DND-41 (cell line): ENCODE data around the gene GAREM2.

Source experiments
- EZH2 ChIP-seq: IDR thresholded peaks from 3 replicates; pipeline ENCODE4 v1.6.1; 2012; ENCODE audit warnings: borderline replicate concordance, low read depth, mild to moderate bottlenecking, moderate library complexity, low read length, inconsistent platforms; ENCODE audit not compliant: severe bottlenecking
- TF ChIP-seq, protein P1 (sequence below): IDR thresholded peaks from 2 replicates; pipeline ENCODE4 v1.5.1; 2012; ENCODE audit warnings: borderline replicate concordance, low read length, moderate library complexity, mild to moderate bottlenecking; ENCODE audit not compliant: poor library complexity, severe bottlenecking; ENCODE audit errors: extremely low read depth

DNA sequence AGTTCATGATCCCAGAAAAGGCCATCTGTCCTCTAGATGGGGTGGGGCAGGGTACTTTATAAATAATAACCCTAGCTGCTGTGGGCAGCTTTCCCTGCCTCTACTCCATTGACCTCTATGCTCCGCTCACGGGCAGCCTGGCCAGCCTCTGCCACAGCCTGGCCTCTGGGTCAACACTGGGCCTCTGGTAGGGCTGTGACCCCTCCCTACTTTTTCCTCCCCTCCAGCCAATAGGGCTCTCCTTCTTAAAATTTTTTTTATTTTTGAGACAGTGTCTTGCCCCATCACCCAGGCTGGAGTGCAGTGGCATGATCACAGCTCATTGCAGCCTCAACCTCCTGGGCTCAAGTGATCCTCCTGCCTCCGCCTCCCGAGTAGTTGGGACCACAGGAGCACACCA, 4.1 kb upstream of the GAREM2 start:
- TF ChIP-seq, protein P1, sequence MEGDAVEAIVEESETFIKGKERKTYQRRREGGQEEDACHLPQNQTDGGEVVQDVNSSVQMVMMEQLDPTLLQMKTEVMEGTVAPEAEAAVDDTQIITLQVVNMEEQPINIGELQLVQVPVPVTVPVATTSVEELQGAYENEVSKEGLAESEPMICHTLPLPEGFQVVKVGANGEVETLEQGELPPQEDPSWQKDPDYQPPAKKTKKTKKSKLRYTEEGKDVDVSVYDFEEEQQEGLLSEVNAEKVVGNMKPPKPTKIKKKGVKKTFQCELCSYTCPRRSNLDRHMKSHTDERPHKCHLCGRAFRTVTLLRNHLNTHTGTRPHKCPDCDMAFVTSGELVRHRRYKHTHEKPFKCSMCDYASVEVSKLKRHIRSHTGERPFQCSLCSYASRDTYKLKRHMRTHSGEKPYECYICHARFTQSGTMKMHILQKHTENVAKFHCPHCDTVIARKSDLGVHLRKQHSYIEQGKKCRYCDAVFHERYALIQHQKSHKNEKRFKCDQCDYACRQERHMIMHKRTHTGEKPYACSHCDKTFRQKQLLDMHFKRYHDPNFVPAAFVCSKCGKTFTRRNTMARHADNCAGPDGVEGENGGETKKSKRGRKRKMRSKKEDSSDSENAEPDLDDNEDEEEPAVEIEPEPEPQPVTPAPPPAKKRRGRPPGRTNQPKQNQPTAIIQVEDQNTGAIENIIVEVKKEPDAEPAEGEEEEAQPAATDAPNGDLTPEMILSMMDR: no peak
- TF ChIP-seq EZH2: no peak
